Epithelial cell of alveolus of lung (primary cell): Measurements from ENCODE around the gene H2AZ2. TPM values are rescaled to one million over a fixed set of nuclear protein-coding genes. Genes with fewer than 3 reads are reported as not detected.

Experiments
- total RNA-seq: library from RNA; depleted of rRNA; stranded (reverse); fragments of >200 nt; gene quantifications from 2 replicates; pipeline ENCODE4 v1.2.1, GENCODE V29; 2015

H2AZ2 gene
- 136 and 203 TPM in 2 replicates for total RNA-seq

DNA sequence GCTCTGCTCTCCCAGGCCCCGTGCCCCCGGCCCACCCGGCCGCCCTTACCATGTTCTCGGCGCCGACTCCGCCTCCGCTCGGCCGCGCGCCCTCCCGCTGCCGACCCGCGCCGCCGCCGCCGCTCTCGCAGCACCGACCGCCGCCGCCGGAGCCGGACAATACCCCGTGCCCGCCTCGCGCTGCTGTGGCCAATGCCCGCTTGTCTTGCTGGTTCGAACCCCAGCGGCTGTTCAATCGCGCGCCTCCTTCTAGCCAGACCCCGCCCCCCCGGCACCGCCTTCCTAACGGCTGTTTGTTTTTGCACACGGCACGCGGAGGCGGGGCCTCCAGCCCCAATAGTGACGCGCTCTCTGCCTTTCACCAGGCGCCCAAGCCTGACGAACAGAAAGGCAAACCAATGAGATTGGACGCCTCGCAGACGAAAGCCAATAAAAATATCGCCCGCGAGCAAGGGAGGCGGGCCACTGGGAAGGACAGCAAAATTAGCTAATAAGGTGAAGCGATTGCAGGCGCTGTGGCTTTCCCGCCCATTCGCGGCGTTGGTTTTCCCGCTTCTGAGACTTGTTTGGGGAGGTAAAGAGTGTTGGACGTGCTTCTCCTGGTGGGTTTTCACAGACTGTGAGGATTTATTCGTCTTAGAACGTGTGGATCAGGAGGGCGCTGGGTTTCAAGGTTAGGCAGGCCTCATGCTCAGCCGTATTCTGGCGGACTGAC, at the start of gene H2AZ2:
Gene H2AZ2 (minus strand): TSS at position 168 of the 715 bp plus-strand sequence. CDS start 116 bp downstream, at position 52.

DNA sequence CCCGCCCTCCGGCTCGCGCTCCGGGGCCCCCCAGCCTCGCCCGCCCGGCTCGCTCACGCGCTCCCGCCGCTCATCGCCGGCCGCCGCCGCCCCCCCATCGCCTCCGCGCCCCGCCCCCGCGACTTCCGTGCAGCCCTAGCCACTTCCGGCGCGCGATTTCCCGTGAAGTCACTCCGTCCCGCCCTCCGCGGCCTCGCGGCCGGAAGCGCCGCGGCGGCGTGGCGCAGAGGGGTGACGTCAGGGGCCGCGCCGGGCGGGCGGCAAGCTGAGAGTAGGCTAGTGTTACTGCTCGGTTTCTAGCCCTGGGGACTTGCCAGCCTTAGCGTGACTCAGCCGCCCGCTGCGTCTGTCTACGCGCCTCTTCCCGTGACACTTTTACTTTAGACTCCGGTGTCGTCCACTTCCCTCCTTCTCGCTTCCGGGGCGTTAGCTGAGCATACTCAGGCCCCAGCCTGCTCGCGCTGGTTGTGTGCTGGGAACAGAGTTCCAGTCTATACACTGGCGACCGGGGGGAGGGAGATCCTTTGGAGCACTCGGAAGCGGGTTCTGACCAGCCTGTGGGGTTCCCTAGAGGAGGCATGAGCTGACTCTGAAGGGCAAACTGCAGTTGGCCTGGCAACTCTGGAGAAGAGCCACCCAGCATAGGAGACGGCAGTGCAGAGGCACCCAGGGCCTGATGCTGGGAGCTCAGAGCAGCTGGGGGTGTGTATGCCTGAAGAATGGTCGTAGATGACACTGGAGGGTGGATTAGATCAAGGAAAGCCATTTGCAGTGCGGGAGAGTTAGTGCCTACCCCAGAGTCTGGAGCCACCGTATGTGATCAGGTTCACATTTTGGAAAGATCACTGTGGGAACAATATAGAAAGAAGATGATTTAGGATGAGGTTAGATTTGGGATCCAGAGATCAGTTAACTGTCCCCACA, 37.8 kb upstream of the H2AZ2 start, which contains the start of gene PURB:
Gene PURB (minus strand): TSS at position 137 of the 924 bp plus-strand sequence. CDS start 182 bp downstream, outside the sequence.

DNA sequence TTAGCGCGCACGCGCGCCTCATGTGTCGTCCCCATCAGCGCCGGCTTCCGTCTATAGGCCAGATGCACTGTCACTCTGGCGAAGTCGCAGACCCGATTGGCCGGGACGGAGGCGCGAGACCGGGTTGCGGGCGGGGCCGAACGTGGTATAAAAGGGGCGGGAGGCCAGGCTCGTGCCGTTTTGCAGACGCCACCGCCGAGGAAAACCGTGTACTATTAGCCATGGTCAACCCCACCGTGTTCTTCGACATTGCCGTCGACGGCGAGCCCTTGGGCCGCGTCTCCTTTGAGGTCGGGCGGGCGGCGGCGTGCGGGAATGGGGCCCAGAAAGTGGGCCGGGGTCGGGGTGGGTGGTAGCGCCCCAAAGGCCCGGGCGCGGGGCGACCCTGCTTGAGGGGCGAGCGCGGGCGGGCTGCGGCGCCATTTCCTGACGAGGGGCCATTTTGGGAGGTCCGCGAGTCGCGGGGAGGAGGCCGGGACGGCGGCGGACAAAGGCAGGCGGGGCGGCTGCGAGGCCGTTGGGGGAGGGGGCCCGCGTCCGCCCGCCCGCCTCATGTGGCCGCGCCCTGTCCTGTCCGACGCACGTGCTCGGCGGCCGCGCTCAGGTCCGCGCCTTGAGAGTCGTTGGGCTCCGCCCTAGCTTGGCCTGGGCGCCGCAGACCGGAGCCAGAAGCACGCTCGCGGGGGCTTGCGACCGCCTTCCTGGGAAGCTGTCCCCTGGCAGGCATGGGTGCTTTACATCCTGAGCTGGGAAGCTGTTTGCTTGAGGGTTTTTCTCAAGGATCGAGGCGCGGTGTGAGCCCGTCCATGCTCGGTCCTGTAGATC, 51.2 kb downstream of the H2AZ2 start, which contains the start of gene PPIA:
Gene PPIA (plus strand): TSS at position 178 of the 825 bp plus-strand sequence. CDS start 44 bp downstream, at position 222.

Other genes with a start within 250 kb of the H2AZ2 start
- 50.4 and 82.7 TPM in 2 replicates for gene OGDH, start 241.5 kb downstream of the H2AZ2 start, total RNA-seq
- 12.3 and 13.5 TPM in 2 replicates for gene ZMIZ2, start 99.2 kb downstream of the H2AZ2 start, total RNA-seq
- 1,874 and 3,959 TPM in 2 replicates for gene PPIA, start 51.4 kb downstream of the H2AZ2 start, total RNA-seq
- gene PURB, start 37.4 kb upstream of the H2AZ2 start, total RNA-seq, result 12.3 and 22.0 TPM in 2 replicates
- 0.13 and 0.56 TPM in 2 replicates for gene MYO1G, start 130.9 kb upstream of the H2AZ2 start, total RNA-seq
- 35.1 and 63.4 TPM in 2 replicates for gene CCM2, start 152.1 kb upstream of the H2AZ2 start, total RNA-seq
- 3.4 and 6.1 TPM in 2 replicates for gene NACAD, start 240.9 kb upstream of the H2AZ2 start, total RNA-seq